Progenitor cell of endocrine pancreas (in vitro differentiated cells): ENCODE results near the gene MGST1. TPM values are rescaled to one million over a fixed set of nuclear protein-coding genes. Genes with fewer than 3 reads are reported as not detected.

ENCODE experiments used
- DNase-seq: peaks from one replicate; pipeline ENCODE4 v3.0.0; 2021; ENCODE audit warnings: low spot score; ENCODE audit not compliant: unreplicated experiment
- H3K27ac Mint-ChIP-seq: 2 replicates; pipeline ENCODE4 v1.8.0; 2021; ENCODE audit warnings: mild to moderate bottlenecking, moderate library complexity, mixed read lengths
- H3K27me3 Mint-ChIP-seq: 2 replicates; pipeline ENCODE4 v1.8.0; 2021; ENCODE audit warnings: mixed read lengths
- H3K36me3 Mint-ChIP-seq: 2 replicates; pipeline ENCODE4 v1.8.0; 2022; ENCODE audit warnings: mixed read lengths; ENCODE audit not compliant: insufficient read depth
- H3K4me1 Mint-ChIP-seq: 2 replicates; pipeline ENCODE4 v1.8.0; 2021; ENCODE audit warnings: low read depth, mixed read lengths
- H3K4me3 Mint-ChIP-seq: 2 replicates; pipeline ENCODE4 v1.8.0; 2021; ENCODE audit warnings: low read depth, mild to moderate bottlenecking, moderate library complexity, mixed read lengths
- H3K9me3 Mint-ChIP-seq: 2 replicates; pipeline ENCODE4 v1.8.0; 2021; ENCODE audit warnings: low read depth, mixed read lengths
- CTCF ChIP-seq: fragments of 200-600 bp; sonication (generic); IDR thresholded peaks from one replicate; pipeline ENCODE4 v1.5.0; 2021; ENCODE audit warnings: antibody characterized with exemption, mild to moderate bottlenecking; ENCODE audit not compliant: unreplicated experiment
- total RNA-seq: library from RNA; stranded (reverse); gene quantifications from 2 replicates; pipeline ENCODE4 v1.2.1, GENCODE V29; 2021

The MGST1 gene
- total RNA-seq, 1 donor from 2014 or later = 198 TPM

DNA sequence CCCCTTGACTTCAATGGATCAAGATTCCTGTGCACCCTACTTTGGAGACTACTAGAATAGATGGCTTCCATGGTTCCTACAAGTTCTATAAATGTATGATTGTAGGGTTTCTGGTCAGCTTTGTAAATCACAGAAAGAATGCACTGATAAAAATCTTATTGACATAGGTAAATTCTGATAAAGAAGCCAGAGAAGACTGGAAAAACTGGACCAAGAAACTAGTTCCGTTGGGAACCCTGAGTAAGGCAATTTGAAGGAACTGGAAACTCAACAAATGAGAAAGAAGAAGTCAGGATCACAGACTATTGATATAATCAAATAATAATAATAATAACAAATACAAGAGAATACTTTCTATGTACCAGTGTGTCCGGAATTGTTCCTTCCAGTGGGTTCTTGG lies 15.4 kb upstream of the MGST1 start:
- peaks cover 17% of the 10 kb centered on the region for H3K4me1 Mint-ChIP-seq
- DNase-seq = no peak
- peaks cover 11% of the 10 kb centered on the region for H3K9me3 Mint-ChIP-seq
- peaks cover 3% of the 10 kb centered on the region for H3K36me3 Mint-ChIP-seq
- H3K4me3 Mint-ChIP-seq = no peak overlapping the region
- no peaks in the 10 kb centered on the region for H3K27me3 Mint-ChIP-seq
- no peak overlapping the region for H3K27ac Mint-ChIP-seq
- no peak for TF ChIP-seq CTCF

DNA sequence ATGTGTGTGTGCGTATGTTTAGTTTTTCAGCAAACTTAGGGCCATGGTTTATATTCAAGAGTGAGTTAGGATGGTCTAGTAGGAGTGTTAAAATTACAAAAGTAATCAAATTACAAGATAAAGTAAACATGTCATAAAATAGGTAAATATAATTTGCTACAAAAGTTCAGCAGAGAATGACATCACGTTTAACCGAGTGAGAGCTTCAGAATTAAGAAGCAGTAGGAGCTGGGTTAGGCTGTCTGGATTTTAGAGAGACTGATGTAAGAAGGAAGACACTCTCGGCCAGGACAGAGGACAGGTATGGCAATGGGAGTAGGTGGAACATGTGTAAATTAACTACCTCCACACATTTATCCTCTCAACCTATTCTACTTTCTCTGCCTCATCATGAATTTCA lies 11.6 kb upstream of the MGST1 start:
- no peak overlapping the region for H3K27ac Mint-ChIP-seq
- H3K27me3 Mint-ChIP-seq = no peaks in the 10 kb centered on the region
- no peaks in the 10 kb centered on the region for H3K36me3 Mint-ChIP-seq
- TF ChIP-seq CTCF = no peak
- peaks cover 3% of the 10 kb centered on the region for H3K9me3 Mint-ChIP-seq
- H3K4me1 Mint-ChIP-seq = no peaks in the 10 kb centered on the region
- no peak for DNase-seq
- H3K4me3 Mint-ChIP-seq = no peak overlapping the region

- Mint-ChIP-seq H3K27me3 (no peaks in the 10 kb centered on the region), H3K36me3 (peaks cover 2% of the 10 kb centered on the region), H3K27ac (no peak overlapping the region), H3K9me3 (peaks cover 17% of the 10 kb centered on the region), H3K4me1 (peaks cover 43% of the 10 kb centered on the region), H3K4me3 (no peak overlapping the region)
- TF ChIP-seq CTCF = no peak
- DNase-seq = no peak
Measured at GRCh38 chr12:16344269-16344668, 3.2 kb upstream of the MGST1 start.

DNA sequence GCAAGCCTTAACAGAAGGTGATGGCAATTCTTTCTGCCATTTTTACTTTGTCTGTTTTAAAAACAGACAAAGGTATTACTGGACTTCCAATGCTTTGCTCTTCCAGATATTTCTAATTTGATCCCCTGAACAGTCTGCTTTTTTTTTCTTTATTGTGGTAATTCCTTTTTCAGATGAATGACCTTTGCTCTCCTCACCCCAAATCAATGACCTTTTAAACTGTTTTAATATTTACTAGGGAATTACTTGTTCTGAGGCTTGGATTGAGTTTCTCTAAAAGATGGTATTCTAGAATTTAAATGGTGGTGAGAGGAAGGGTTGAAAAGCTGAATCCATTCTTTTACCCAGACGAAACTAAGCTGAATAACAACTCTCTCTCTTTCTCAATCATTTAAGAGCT lies 2.3 kb upstream of the MGST1 start:
- peaks cover 17% of the 10 kb centered on the region for H3K9me3 Mint-ChIP-seq
- H3K36me3 Mint-ChIP-seq = peaks cover 4% of the 10 kb centered on the region
- TF ChIP-seq CTCF = no peak
- DNase-seq = no peak
- H3K27me3 Mint-ChIP-seq = no peaks in the 10 kb centered on the region
- peak overlapping the region; percentile 78 for H3K27ac Mint-ChIP-seq
- H3K4me1 Mint-ChIP-seq = peaks cover 48% of the 10 kb centered on the region
- H3K4me3 Mint-ChIP-seq = no peak overlapping the region

- Mint-ChIP-seq H3K4me3 (peak overlapping the region; percentile 88), H3K36me3 (peaks cover 6% of the 10 kb centered on the region), H3K27me3 (no peaks in the 10 kb centered on the region), H3K4me1 (peaks cover 56% of the 10 kb centered on the region), H3K9me3 (peaks cover 13% of the 10 kb centered on the region), H3K27ac (peak overlapping the region; percentile 95)
- TF ChIP-seq CTCF = no peak
- no peak for DNase-seq
Measured at GRCh38 chr12:16346958-16347357, 487 bp upstream of the MGST1 start.
